Fibroblast of skin of left quadriceps (primary cell): ENCODE data around the gene ADPRHL1.
"Not testable (repeated sequence)": the region's sequence is repeated elsewhere in the genome, so short reads cannot be mapped to it uniquely, and the experiment has no call there.

Experiments used
- DNase-seq, 2 experiments: peaks; one replicate each; pipeline ENCODE4 v3.0.0-alpha.2; 2013; ENCODE audit warnings: low read depth in 2 of 2

Gene ADPRHL1

DNA sequence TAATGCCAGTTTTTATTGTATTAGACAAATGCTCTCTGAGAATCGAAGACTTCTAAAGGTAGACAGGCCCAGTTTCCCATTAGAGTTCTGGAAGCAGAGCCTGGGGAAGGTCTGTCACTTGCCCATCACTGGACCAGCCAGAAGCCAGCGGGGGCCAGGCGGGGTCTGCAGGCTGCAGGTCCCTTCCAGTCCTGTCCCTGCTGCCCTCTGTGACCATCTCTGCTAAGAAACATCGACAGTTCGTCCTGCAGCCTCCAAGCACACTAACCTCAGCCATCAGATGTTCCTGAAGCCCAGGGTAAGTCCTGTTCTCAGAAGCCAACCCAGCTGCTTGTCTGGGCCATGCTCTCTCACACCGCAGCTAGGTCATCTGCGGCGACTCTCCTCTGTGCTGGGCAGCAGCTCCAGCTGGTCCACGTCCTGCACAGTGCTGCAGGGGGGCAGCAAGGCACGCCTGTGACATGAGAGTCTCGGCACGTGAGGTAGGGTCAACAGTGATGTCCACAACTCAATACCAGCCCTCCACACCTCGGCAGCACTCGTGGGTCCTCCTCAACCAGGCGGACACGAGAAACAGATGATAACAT lies 2.9 kb upstream of the ADPRHL1 start:
- no peak for DNase-seq

DNA sequence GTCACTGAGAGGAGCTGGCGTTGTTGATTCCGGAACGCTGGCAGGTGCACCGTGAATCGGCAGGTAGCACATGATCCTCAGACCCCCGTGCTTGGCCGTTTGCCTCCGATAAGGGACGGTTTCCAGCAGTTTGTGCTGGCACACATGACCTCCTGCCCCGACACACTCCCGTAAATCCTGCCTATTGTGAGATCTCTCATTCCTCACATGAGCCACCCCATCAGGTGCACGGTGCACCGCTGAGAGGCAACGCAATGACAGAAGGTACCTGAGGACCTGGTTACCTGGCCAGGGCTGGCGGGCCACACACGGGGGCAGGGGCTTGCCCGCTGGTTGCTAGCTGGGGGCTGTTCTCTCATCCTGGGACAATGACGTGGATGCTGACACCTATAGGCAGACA lies 2.1 kb upstream of the ADPRHL1 start:
- DNase-seq: no peak

DNA sequence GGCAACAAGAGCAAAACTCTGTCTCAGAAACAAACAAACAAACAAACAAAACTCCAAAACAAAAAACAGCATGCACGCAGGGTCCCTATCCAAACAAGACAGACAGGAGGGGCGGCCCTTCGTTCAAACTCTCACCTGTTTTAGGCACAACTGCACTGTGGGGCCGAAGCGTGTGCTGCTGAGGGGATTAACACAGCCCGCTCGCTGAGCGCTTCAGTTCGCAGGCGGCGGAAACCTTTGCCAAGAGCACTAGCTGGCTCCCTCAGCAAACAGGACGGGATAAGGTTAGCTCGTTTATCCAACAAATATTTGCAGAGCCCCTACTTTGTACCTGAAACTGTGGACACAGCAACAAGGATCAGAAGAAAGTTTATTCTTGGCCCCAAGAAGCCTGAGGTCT lies 1.6 kb upstream of the ADPRHL1 start:
- no peak for DNase-seq

DNA sequence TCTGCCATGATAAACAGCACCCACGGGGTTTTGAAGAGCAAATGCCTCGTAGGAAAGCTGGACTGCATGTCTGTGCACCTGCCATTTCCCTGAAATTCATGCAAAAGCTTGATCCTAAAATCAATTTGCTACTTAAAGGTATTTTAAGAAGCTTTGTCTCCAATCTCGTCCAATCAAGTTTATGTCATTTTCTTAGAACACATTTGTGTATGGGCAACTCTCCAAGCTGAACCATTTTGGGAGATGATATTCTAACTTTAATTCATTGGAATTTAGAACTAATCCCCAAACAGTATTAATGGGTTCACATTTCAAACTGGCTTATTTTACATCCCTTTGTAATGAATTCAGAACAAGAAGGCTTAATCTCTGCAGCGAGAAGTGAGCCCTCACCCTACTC lies 822 bp downstream of the ADPRHL1 start:
- DNase-seq: no peak

GRCh38 chr13:113451951-113452421 lies 1.3 kb downstream of the ADPRHL1 start:
- DNase-seq: no peak

- DNase-seq: not testable (repeated sequence)
These were observed 2.2 kb downstream of the ADPRHL1 start for GRCh38 chr13:113450861-113451620.

- DNase-seq: not testable (repeated sequence)
These were observed 2.9 kb downstream of the ADPRHL1 start for GRCh38 chr13:113450348-113450744.

DNA sequence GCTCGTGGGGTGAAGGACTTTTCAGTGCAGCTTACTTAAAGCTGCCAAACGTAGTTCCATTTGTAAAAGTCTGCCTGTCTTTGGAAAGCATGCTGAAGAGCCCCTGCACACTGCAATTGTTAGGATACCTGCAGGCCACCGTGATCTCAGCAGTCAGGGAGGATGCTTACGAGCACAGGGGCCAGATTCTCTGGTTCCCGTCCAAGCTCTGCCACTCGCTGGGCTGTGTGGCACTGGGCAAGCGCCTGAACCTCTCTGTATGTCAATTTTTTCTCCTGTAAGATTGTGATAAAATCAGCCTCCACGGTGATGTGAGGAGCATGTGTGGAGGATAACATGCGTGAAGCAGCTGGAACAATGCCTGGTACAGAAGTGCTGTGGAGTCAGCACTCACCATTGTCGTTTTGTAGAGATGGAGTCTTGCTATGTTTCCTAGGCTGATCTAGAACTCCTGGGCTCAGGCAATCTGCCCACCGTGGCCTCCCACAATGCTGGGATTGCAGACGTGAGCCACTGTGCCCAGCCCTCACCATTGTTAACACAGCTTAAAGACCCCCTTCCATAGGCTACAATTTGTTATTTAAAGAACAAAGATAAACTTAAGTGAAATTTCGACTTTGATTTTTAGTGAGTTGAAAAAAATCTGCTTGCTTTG lies 3.5 kb downstream of the ADPRHL1 start:
- no peak for DNase-seq

GRCh38 chr13:113448885-113449692 lies 4.2 kb downstream of the ADPRHL1 start:
- no peak for DNase-seq

DNA sequence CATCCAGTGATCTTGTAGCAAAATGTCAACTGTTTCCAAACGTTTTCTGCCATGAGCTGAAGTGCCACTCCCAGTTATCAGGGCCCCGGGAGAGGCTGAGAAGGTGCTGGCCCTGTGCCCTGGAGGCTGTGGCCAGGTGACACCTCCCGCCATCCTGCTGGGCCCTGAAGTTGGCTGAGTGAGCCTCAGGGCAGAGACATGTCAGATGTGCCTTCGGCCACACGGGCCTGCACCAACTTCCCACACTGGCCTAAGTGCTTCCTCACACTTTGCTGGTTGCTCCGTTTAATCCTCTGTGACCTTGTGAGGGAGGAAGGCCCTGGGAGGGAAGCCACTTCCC lies 4.8 kb downstream of the ADPRHL1 start:
- DNase-seq: no peak

- no peak for DNase-seq
These were observed 5.7 kb downstream of the ADPRHL1 start for GRCh38 chr13:113447596-113447995.

- no peak for DNase-seq
These were observed 6.8 kb downstream of the ADPRHL1 start for GRCh38 chr13:113446488-113446854.

DNA sequence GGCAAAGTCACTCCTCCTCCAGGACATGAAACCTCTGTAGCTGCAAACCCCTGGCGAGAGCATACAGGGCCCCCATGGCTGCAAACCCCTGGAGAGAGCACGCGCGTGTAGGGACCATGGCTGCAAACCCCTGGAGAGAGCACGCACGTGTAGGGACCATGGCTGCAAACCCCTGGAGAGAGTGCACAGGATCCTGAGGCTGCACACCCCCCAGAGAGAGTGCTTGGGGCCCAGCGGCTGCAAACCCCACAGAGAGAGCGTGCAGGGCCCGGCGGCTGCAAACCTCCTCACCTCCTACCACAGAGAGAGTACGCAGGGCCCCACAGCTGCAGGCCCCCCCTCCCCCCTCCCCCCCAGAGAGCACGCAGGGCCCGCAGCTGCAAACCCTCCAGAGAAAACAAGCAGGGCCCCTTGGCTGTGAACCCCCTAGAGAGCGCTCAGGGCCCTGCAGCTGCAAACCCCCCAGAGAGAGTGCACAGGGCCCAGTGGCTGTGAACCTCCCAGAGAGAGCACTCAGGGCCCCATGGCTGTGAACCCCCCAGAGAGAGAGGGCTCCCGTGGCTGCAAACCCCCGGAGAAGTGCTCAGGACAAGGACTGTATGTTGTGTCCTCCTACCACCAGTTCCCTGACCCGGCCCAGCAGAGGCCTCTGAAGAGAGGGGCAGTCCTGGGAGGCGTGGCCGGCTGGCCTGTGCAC lies 7.3 kb downstream of the ADPRHL1 start:
- DNase-seq: no peak

DNA sequence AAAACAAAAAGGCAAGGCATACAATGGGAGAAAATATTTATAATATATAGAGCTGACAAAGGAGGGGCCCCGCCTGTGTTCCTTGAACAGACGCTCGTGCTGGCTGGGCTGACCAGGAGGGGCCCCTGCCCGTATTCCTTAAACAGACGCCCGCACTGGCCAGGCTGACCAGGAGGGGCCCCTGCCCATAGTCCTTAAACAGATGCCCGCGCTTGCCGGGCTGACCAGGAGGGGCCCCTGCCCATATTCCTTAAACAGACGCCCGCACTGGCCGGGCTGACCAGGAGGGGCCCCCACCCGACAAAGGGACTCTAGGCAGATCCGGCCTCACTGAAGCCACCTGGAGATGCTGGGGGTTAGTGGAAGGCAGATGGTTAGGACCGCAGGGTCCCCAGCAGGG lies 9.3 kb downstream of the ADPRHL1 start:
- DNase-seq: no peak

- no peak for DNase-seq
These were observed 10.3 kb downstream of the ADPRHL1 start for GRCh38 chr13:113442985-113443362.

DNA sequence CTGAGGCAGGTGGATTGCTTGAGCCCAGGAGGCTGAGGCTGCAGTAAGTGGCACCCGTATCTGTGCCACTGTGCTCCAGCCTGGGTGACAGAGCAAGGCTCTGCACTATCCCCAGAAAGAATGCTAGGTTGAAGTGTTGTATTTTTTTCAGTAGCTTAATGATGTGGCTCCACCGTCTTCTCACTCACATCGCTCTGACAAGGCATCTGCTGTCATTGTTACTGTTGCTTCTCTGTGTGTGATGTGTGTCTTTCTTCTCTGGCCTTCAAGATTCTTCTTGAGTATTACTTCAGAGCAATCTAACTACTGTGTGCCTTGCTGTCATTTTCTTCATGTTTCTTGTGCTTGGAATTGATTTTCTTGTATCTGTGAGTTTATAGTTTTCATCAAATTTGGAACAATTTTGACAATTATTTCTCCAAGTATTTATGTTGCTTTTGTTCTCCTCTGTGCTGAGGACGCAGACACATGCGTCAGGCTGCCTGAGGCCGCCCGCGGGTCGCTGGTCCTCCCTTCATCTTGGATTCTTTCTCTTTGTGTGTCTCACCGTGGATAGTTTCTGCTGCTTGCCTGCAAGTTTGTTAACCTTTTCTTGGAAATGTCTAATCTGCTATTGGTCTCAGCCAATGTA lies 10.8 kb downstream of the ADPRHL1 start:
- no peak for DNase-seq

GRCh38 chr13:113441661-113442060 lies 11.6 kb downstream of the ADPRHL1 start:
- DNase-seq: no peak

GRCh38 chr13:113437408-113438010 lies 15.8 kb downstream of the ADPRHL1 start:
- no peak for DNase-seq

DNA sequence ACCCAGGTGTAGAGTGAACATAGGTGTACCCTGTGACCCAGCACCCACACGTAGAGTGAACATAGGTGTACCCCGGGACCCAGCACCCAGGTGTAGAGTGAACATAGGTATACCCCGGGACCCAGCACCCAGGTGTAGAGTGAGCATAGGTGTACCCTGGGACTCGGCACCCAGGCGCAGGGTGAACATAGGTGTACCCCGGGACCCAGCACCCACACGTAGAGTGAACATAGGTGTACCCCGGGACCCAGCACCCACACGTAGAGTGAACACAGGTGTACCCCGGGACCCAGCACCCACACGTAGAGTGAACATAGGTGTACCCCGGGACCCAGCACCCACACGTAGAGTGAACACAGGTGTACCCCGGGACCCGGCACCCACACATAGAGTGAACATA lies 16.4 kb downstream of the ADPRHL1 start:
- not testable (repeated sequence) for DNase-seq

GRCh38 chr13:113435907-113436306 lies 17.4 kb downstream of the ADPRHL1 start:
- not testable (repeated sequence) for DNase-seq

- no peak for DNase-seq
These were observed 19.8 kb downstream of the ADPRHL1 start for GRCh38 chr13:113433391-113433916.
